Activated CD8-positive, alpha-beta memory T cell treated with anti-CD3 and anti-CD28 coated beads, Interleukin-2, amount 50 U/mL, for 48 hours (primary cell): ENCODE measurements around the gene AMBP.
A peak's percentile ranks its signal among the peaks of the same experiment; 100 is the strongest.
"Not testable (repeated sequence)": the region's sequence is repeated elsewhere in the genome, so short reads cannot be mapped to it uniquely, and the experiment has no call there.

ENCODE experiments used
- DNase-seq: peaks from one replicate; pipeline ENCODE4 v3.0.0-alpha.2; 2020

The AMBP gene

DNA sequence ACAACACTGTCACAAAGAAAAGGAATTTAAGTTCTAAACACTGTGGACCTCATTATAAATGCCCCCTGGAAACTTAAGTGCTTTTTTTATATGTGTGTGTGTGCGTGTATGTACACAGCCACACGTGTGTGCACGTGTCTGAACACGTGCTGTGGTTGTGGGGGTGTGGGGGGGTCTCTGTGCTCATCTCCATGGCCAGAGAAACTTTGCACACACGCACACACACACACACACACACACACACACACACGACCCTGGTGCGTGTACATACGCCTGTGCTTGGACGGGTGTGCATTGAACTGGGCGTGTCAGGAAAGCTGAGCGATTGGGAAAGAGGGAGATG is 27.9 kb downstream of the AMBP start:
- no peak for DNase-seq

GRCh38 chr9:114049441-114050225 is 28.5 kb downstream of the AMBP start:
- no peak for DNase-seq

GRCh38 chr9:114048533-114049415 is 29.3 kb downstream of the AMBP start:
- DNase-seq, result peak; percentile 32

DNA sequence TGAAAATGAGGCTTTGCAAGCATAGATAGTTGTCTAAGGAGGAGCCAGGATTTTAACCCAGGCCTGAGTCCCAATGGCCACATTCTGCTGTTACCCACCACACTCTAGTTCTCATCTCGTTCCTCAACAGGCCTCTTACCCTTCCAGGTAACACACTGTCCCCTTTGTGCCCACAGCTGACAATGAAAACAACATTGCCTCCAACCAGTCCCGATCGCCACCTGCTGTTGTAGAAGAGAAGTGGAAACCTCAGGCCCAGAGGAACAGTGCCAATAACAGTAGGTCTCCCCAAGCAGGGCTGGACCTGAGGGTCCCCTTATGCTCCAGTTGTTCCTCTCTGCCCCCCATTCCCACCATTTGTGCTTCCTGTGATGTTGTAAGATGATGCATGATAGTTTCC is 30.4 kb downstream of the AMBP start:
- peak; percentile 26 for DNase-seq

DNA sequence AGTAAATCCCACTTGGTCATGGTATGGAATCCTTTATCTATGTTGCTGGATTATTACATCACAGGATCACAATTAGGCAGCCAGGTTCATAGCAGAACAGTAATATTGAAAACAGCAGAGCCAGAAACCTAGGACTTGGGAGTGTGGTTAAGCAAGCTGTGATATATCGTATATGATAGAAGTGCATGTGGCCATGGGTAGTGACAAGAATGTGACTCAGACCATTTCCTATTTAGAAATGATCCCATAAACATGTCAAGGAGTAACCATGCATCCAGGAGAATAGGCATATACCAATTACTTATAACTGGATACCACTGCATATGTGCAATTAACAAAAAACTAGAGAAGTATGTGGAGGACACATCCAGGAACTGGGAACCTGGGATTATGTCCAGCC is 31.2 kb downstream of the AMBP start:
- DNase-seq, result no peak

DNA sequence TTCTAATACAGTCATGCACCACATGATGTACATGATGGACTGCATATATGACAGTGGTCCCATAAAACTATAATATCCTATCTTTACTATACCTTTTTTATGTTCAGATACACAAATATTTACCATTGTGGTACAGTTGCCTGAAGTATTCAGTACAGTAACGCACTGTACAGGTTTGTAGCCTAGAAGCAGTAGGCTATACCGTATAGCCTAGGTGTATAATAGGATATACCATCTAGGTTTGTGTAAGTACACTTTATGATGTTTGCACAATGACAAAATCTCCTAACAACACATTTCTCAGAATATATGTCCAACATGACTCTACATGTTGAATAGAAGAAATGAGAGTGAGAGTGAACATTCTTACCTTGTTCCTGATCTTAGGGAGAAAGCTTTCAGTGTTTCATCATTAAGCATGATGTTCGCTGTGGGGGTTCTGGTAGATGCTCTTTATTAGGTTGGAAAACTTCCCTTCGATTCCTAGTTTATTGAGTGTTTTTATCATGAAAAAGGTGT is 31.8 kb downstream of the AMBP start:
- no peak for DNase-seq

DNA sequence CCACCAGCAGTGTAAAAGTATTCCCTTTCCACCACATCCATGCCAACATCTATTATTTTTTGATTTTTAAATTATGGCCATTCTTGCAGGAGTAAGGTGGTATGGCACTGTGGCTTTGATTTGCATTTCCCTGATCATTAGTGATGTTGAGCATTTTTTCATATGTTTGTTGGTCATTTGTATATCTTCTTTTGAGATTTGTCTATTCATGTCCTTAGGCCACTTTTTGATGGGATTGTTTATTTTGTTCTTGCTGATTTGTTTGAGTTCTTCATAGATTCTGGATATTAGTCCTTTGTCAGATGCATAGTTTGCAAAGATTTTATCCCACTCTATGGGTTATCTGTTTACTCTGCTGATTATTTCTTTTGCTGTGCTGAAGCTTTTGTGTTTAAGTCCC is 34.4 kb downstream of the AMBP start:
- not testable (repeated sequence) for DNase-seq

DNA sequence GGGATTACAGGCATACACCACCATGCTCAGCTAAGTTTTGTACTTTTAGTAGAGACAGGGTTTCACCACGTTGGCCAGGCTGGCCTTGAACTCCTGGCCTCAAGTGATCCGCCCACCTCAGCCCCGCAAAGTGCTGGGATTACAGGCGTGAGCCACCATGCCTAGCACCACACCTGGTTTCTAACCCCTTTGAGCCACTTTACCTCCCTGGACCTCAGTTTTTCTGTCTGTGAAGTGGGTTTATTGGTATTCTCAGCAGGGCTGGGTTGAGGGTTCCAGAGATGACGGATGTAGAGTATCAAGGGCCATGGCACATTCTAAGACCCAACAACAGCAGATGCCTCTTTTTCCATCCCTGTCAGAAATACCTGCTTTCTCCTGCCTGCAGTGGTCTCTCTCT is 38.6 kb downstream of the AMBP start:
- DNase-seq, result peak; percentile 8

GRCh38 chr9:114038724-114039313 is 39.3 kb downstream of the AMBP start:
- DNase-seq, result peak; percentile 23

GRCh38 chr9:114037961-114038723 is 40.0 kb downstream of the AMBP start:
- DNase-seq, result peak; percentile 20

- no peak for DNase-seq
Measured at GRCh38 chr9:114037249-114037648, 40.9 kb downstream of the AMBP start.

DNA sequence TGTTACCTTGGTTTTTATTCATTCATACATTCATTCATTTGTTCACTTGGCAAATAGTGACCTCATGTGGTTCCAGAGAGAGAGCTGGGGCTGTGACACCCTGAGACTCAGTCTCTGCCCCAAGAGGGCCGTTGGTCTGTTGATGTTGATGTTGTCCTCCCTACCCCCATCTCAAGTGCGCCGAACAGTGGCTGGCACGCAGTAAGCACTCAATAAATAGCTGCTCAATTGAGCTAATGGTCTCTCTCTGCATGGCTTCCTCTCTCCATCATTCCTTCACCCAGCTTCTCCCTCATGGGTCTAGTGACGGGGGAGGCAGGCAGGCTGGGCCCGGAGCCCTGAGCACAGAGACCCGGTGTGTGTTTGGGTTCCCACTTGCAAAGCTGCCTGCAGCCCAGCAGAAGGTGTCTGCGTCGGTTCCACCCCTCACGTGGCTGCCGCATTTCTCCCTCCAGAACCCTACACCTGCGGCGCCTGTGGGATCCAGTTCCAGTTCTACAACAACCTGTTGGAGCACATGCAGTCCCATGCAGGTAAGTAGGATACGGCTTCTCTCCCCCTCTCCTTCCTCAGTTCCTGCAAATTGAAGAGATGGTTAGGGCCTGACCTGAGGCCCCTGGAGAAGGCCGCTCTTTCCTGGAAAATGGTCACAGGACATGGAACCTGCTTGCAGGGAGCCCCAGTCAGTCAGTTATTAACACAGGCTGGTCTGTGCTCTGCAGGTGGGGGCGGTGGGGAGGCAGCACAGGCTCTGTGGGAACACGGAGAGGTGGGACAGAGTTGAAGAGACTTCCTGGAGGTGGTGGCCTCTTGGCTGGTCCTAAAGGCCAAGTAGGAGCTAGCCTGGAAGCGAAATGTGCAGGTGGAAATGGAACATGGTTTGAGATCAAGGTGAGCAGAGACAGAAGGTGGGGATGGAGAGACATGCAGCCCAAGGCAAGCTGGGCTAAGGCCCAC is 42.0 kb downstream of the AMBP start:
- DNase-seq, result peak; percentile 33

DNA sequence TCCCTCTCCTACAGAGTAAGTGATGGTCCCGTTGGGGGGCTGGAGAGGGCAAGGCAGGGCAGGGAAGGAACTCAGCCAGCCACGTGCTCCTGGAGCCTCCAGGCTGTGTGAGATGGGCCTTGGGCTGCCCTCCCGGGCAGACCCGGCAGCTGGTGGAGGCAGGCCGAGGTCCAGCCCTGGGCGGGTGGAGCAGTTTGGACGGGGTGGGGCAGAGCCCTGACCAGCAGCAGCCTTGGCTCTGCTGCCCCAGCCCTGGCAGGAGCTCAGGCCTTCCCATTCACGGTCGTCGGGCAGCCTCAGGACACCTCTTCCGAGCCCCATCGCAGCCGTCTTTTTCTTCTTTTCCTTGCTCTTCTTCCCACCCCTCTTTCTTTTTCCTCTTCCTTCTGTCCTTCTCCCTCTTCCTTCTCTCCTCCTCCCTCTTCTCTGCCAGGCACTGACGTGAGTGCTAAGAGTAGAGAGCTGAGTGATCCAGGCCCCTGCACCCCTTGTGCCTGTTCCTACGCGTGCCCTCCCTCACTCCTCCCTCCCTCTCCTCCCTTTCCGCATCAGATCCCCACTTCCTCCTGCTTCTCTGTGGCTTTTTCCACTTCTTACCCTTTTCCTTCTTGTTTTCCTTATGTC is 42.8 kb downstream of the AMBP start:
- peak; percentile 32 for DNase-seq

DNA sequence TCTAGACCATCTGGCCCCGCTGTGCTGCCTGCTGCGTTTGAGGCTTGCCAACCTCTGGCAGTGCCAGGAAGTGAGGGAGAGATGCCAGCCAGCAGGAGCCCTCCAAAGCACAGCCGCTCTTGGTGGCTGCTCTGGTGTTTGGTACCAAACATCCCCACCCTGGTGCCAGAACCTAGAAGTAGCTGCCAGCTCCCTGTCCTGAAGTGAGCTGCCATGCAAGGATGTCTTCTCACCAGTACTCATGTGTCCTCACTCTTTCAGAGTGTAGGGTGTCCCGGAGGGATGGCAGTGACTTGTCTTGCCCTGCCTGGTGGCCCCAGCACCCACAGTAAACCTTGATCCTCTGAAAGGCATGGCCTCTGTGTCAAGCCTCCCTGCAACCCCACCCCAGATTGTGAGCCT is 43.4 kb downstream of the AMBP start:
- peak; percentile 40 for DNase-seq

GRCh38 chr9:114034196-114034595 is 43.9 kb downstream of the AMBP start:
- DNase-seq, result peak; percentile 20

GRCh38 chr9:114033397-114034103 is 44.5 kb downstream of the AMBP start:
- DNase-seq, result peak; percentile 55

GRCh38 chr9:114031948-114032840 is 45.9 kb downstream of the AMBP start:
- peak; percentile 38 for DNase-seq

GRCh38 chr9:114031037-114031630 is 47.0 kb downstream of the AMBP start:
- peak; percentile 23 for DNase-seq

GRCh38 chr9:114030364-114030763 is 47.7 kb downstream of the AMBP start:
- DNase-seq, result peak; percentile 25
